ENCODE results near the gene ZNF227. TPM values are rescaled to one million over a fixed set of nuclear protein-coding genes. Genes with fewer than 3 reads are reported as not detected.

ZNF227 gene
- total RNA-seq, 2 experiments from 2014 or later: 16.8 to 18.5 TPM

DNA sequence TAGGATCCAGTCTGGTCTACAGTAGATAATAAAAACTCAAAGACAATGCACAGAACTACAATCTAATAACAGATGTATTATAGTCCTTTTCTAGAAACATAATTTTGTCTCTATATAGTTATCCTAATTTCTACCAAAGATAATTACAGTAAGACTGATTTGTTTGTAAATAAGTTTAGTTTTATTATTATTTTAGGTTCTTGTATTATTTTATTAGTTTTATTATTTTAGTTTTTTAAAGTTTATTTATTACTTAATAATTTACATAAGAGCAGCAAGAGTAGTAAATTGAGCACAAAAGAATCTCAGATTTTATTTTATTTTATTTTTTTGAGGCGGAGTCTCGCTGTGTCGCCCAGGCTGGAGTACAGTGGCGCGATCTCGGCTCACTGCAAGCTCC is 22.3 kb upstream of the ZNF227 start:
- Histone ChIP-seq H3K27ac (ENCODE audit: low read depth, low read length, poor library complexity, severe bottlenecking) (no peak overlapping the region), H3K79me2 (ENCODE audit: insufficient read depth, low read depth, low read length) (no peaks in the 10 kb centered on the region), H3K4me2 (ENCODE audit: low read length) (no peak overlapping the region), H3K4me1 (ENCODE audit: insufficient read depth, low read length, poor library complexity, severe bottlenecking) (no peaks in the 10 kb centered on the region), H4K20me1 (ENCODE audit: insufficient read depth, low read length) (no peaks in the 10 kb centered on the region), H2AFZ (ENCODE audit: low read length) (no peak overlapping the region), H3K4me3 (ENCODE audit: low read depth, low read length, poor library complexity, severe bottlenecking) (no peak overlapping the region), H3K9me2 (ENCODE audit: insufficient read depth, low read length) (no peaks in the 10 kb centered on the region), H3K36me3 (ENCODE audit: insufficient read depth, low read length) (no peaks in the 10 kb centered on the region), H3K9me3 (ENCODE audit: low read length) (no peaks in the 10 kb centered on the region)
- ChIA-PET POLR2A (no interaction called here), CTCF (ENCODE audit: unreplicated experiment) (no interaction called here)
- no peak for DNase-seq (ENCODE audit: low spot score)
- no TSS peak for BruUV-seq (replicated peaks)
- intact Hi-C loops (cut with micrococcal nuclease; ENCODE audit: unreplicated experiment): no loop called here
- no peak for TF ChIP-seq EZH2phosphoT487 (IDR thresholded peaks at IDR 0.05; ENCODE audit: borderline replicate concordance, low read depth, low read length)
- TF ChIP-seq, protein P1, sequence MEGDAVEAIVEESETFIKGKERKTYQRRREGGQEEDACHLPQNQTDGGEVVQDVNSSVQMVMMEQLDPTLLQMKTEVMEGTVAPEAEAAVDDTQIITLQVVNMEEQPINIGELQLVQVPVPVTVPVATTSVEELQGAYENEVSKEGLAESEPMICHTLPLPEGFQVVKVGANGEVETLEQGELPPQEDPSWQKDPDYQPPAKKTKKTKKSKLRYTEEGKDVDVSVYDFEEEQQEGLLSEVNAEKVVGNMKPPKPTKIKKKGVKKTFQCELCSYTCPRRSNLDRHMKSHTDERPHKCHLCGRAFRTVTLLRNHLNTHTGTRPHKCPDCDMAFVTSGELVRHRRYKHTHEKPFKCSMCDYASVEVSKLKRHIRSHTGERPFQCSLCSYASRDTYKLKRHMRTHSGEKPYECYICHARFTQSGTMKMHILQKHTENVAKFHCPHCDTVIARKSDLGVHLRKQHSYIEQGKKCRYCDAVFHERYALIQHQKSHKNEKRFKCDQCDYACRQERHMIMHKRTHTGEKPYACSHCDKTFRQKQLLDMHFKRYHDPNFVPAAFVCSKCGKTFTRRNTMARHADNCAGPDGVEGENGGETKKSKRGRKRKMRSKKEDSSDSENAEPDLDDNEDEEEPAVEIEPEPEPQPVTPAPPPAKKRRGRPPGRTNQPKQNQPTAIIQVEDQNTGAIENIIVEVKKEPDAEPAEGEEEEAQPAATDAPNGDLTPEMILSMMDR (conservative IDR thresholded peaks at IDR 0.05; ENCODE audit: low read length): no peak

DNA sequence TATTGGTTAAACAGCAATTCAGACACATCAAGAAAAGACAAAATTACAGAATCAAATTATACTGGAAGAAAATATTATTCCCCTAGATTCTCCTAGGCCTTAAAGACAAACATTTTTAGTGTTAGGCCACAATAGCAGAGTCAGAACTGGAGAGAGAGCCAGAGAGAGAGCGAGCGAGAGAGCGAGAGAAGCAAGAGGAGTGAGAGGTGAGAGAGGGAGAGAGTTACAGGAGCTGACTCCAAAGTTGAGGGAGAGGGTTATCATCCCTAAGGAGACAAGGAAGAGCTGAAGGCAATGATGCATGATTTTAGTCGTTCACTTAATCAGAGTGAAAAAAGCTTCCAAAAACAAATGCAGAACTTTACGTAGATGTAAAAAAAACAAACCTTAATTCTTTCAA is 20.2 kb upstream of the ZNF227 start:
- no peak for TF ChIP-seq EZH2phosphoT487 (IDR thresholded peaks at IDR 0.05; ENCODE audit: borderline replicate concordance, low read depth, low read length)
- TF ChIP-seq, protein P1 (conservative IDR thresholded peaks at IDR 0.05; ENCODE audit: low read length): no peak
- no peaks in the 10 kb centered on the region for H3K9me2 ChIP-seq (ENCODE audit: insufficient read depth, low read length)
- no peak overlapping the region for H3K27ac ChIP-seq (ENCODE audit: low read depth, low read length, poor library complexity, severe bottlenecking)
- no peak overlapping the region for H2AFZ ChIP-seq (ENCODE audit: low read length)
- no peaks in the 10 kb centered on the region for H3K4me1 ChIP-seq (ENCODE audit: insufficient read depth, low read length, poor library complexity, severe bottlenecking)
- H3K79me2 ChIP-seq (ENCODE audit: insufficient read depth, low read depth, low read length): no peaks in the 10 kb centered on the region
- H3K9me3 ChIP-seq (ENCODE audit: low read length): no peaks in the 10 kb centered on the region
- no peaks in the 10 kb centered on the region for H3K36me3 ChIP-seq (ENCODE audit: insufficient read depth, low read length)
- DNase-seq (ENCODE audit: low spot score): no peak
- BruUV-seq (replicated peaks): no TSS peak
- CTCF ChIA-PET (ENCODE audit: unreplicated experiment): no interaction called here
- intact Hi-C loops (cut with micrococcal nuclease; ENCODE audit: unreplicated experiment): no loop called here
- H3K4me2 ChIP-seq (ENCODE audit: low read length): no peak overlapping the region
- no peaks in the 10 kb centered on the region for H4K20me1 ChIP-seq (ENCODE audit: insufficient read depth, low read length)
- no peak overlapping the region for H3K4me3 ChIP-seq (ENCODE audit: low read depth, low read length, poor library complexity, severe bottlenecking)
- POLR2A ChIA-PET: no interaction called here

DNA sequence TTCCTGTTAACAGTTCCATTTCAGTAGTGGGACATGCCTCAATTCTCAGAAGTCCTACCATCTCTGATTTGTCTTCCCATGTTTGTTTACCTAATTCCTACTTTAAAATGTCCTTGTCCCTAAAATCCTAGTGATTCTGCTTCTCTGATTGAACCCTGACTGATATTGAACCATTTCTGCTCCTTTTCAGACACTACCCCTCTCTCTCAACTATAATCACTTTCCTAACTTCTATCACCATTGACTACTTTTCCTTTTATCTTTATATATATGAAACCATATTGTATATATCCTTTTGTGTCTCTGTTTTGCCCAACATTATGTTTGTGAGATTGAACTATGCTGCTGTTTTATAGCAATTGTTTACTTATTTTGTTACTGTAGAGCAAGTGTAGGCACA is 15.6 kb upstream of the ZNF227 start:
- Histone ChIP-seq H3K4me3 (ENCODE audit: low read depth, low read length, poor library complexity, severe bottlenecking) (no peak overlapping the region), H3K4me1 (ENCODE audit: insufficient read depth, low read length, poor library complexity, severe bottlenecking) (no peaks in the 10 kb centered on the region), H3K36me3 (ENCODE audit: insufficient read depth, low read length) (no peaks in the 10 kb centered on the region), H3K27ac (ENCODE audit: low read depth, low read length, poor library complexity, severe bottlenecking) (no peak overlapping the region), H3K9me2 (ENCODE audit: insufficient read depth, low read length) (no peaks in the 10 kb centered on the region), H2AFZ (ENCODE audit: low read length) (no peak overlapping the region), H3K4me2 (ENCODE audit: low read length) (no peak overlapping the region), H3K9me3 (ENCODE audit: low read length) (no peaks in the 10 kb centered on the region), H3K79me2 (ENCODE audit: insufficient read depth, low read depth, low read length) (no peaks in the 10 kb centered on the region), H4K20me1 (ENCODE audit: insufficient read depth, low read length) (no peaks in the 10 kb centered on the region)
- BruUV-seq (replicated peaks): no TSS peak
- ChIA-PET POLR2A (no interaction called here), CTCF (ENCODE audit: unreplicated experiment) (no interaction called here)
- intact Hi-C loops (cut with micrococcal nuclease; ENCODE audit: unreplicated experiment): no loop called here
- DNase-seq (ENCODE audit: low spot score): no peak
- TF ChIP-seq, protein P1 (conservative IDR thresholded peaks at IDR 0.05; ENCODE audit: low read length): no peak
- no peak for TF ChIP-seq EZH2phosphoT487 (IDR thresholded peaks at IDR 0.05; ENCODE audit: borderline replicate concordance, low read depth, low read length)
